T-cell (primary cell): Measurements from ENCODE around the gene IFNL2. TPM values are rescaled to one million over a fixed set of nuclear protein-coding genes. Genes with fewer than 3 reads are reported as not detected.

Source experiments
- ATAC-seq, 4 experiments: fragments of 200-7000 bp in 3 of 4; fragments of 150-1000 bp in 1 of 4; cut with Tn5 transposase; replicated peaks in 1 of 4; 1 replicate in 3 of 4; 2 replicates in 1 of 4; pipeline ENCODE4 v1.10.0; 2021; ENCODE audit warnings: moderate library complexity in 3 of 4, mild to moderate bottlenecking in 2 of 4, moderate number of reproducible peaks in 1 of 4
- CTCF ChIA-PET, 2 donors: fragments of 300-600 bp; sonication (Branson Sonifier 250); formaldehyde crosslinking; loops; one replicate each; lab custom pipeline; 2022; ENCODE audit warnings: antibody characterized with exemption in 2 of 2; lab: Charles Lee
- POLR2A ChIA-PET, 2 donors: fragments of 300-600 bp; sonication (Branson Sonifier 250); formaldehyde crosslinking; loops; one replicate each; lab custom pipeline; 2022; ENCODE audit warnings: antibody characterized with exemption in 2 of 2; lab: Charles Lee
- DNase-seq, 35 experiments: peaks; one replicate each; pipeline versions ENCODE4 v3.0.0 to v3.0.0-alpha.2; 2013 to 2023
- H3K27ac ChIP-seq: one replicate; pipeline ENCODE4 v1.5.1; 2013; ENCODE audit warnings: low read length
- H3K27me3 ChIP-seq, 2 experiments: replicated peaks in 1 of 2; 1 replicate in 1 of 2; 2 replicates in 1 of 2; pipeline versions ENCODE4 v1.6.1 to v1.7.0; 2013; ENCODE audit warnings: low read length in 1 of 2, mixed read lengths in 1 of 2; ENCODE audit not compliant: control insufficient read depth in 2 of 2, insufficient read depth in 2 of 2; ENCODE audit errors: extremely low read depth in 1 of 2
- H3K36me3 ChIP-seq, 2 donors: 1 replicate in 1 of 2; 2 replicates in 1 of 2; pipeline versions ENCODE4 v1.6.1 to v1.7.0; 2013; ENCODE audit warnings: low read length in 1 of 2; ENCODE audit not compliant: control insufficient read depth in 2 of 2, insufficient read depth in 1 of 2; ENCODE audit errors: extremely low read depth in 1 of 2
- H3K4me1 ChIP-seq, 2 experiments: 1 replicate in 1 of 2; 2 replicates in 1 of 2; pipeline versions ENCODE4 v1.6.1 to v1.7.0; 2013; ENCODE audit warnings: low read length in 2 of 2, mixed read lengths in 1 of 2; ENCODE audit not compliant: insufficient read depth in 2 of 2, control insufficient read depth in 1 of 2; ENCODE audit errors: extremely low read depth in 1 of 2
- H3K4me3 ChIP-seq, 2 donors: 1 replicate in 1 of 2; 2 replicates in 1 of 2; pipeline versions ENCODE4 v1.5.1 to v1.7.0; 2013; ENCODE audit warnings: mild to moderate bottlenecking in 2 of 2, low read length in 1 of 2, moderate library complexity in 1 of 2; ENCODE audit not compliant: control insufficient read depth in 1 of 2; ENCODE audit errors: extremely low read depth in 1 of 2
- H3K9me3 ChIP-seq: 2 replicates; pipeline ENCODE4 v1.7.0; 2013
- H3K27ac Mint-ChIP-seq, 2 donors: one replicate each; pipeline ENCODE4 v1.8.0; 2020 to 2021; ENCODE audit warnings: mild to moderate bottlenecking in 2 of 2, mixed read lengths in 2 of 2
- H3K27me3 Mint-ChIP-seq, 2 donors: one replicate each; pipeline ENCODE4 v1.8.0; 2021 to 2022; ENCODE audit warnings: mixed read lengths in 2 of 2
- H3K36me3 Mint-ChIP-seq: one replicate; pipeline ENCODE4 v1.8.0; 2021; ENCODE audit warnings: mixed read lengths
- H3K4me1 Mint-ChIP-seq, 3 donors: one replicate each; pipeline ENCODE4 v1.8.0; 2020 to 2022; ENCODE audit warnings: mixed read lengths in 3 of 3, mild to moderate bottlenecking in 1 of 3
- H3K4me3 Mint-ChIP-seq, 3 donors: one replicate each; pipeline ENCODE4 v1.8.0; 2020 to 2022; ENCODE audit warnings: mild to moderate bottlenecking in 3 of 3, mixed read lengths in 3 of 3, moderate library complexity in 3 of 3
- H3K9me3 Mint-ChIP-seq, 3 donors: one replicate each; pipeline ENCODE4 v1.8.0; 2020 to 2022; ENCODE audit warnings: mixed read lengths in 3 of 3
- WGBS: methylation state at CpG from one replicate; pipeline ENCODE4 v1.1.5; 2013; ENCODE audit warnings: missing lambda C conversion rate; ENCODE audit not compliant: insufficient coverage; 5-methylcytosine and 5-hydroxymethylcytosine counted together
- total RNA-seq, 35 experiments: library from RNA in 6 of 35; stranded (reverse) in 6 of 35; fragments of 120-200 nt in 1 of 35; gene quantifications; one replicate each; pipeline versions ENCODE4 v1.2.1 to v1.2.4 and lab custom pipeline; 2013 to 2026

Gene IFNL2
- total RNA-seq, 5 donors from 2014 or later (not counting 1 experiment from before 2014, with no cell fraction given), result not detected

GRCh38 chr19:39251081-39251480 lies 17.1 kb upstream of the IFNL2 start:
- Histone ChIP-seq H3K27ac (no peak overlapping the region), H3K4me1 (peaks cover 0 to 12% of the 10 kb centered on the region in 2 experiments), H3K27me3 (peaks cover 0 to 33% of the 10 kb centered on the region in 2 experiments), H3K9me3 (no peaks in the 10 kb centered on the region), H3K4me3 (no peak overlapping the region), H3K36me3 (no peaks in the 10 kb centered on the region)
- Mint-ChIP-seq H3K4me1 (peaks cover 2 to 12% (median 4%) of the 10 kb centered on the region in 3 donors), H3K36me3 (no peaks in the 10 kb centered on the region), H3K9me3 (no peaks in the 10 kb centered on the region), H3K27me3 (peaks cover 0 to 12% of the 10 kb centered on the region in 2 donors), H3K4me3 (no peak overlapping the region), H3K27ac (no peak overlapping the region)
- 67% methylated on average over 1 of the region's 5 CpGs for WGBS
- no peak for DNase-seq
- POLR2A ChIA-PET, result interaction anchor here in 1 of 2 donors (0.6 kb wide), 1 partner anchor 289 kb away, joined by 3 read pairs; no protein-coding TSS in a partner anchor
- ATAC-seq, result no peak
- CTCF ChIA-PET, result no interaction called here

- Mint-ChIP-seq H3K36me3 (no peaks in the 10 kb centered on the region), H3K27me3 (peaks cover 0 to 11% of the 10 kb centered on the region in 2 donors), H3K4me3 (no peak overlapping the region), H3K4me1 (peaks cover 2 to 12% (median 4%) of the 10 kb centered on the region in 3 donors), H3K27ac (no peak overlapping the region), H3K9me3 (no peaks in the 10 kb centered on the region)
- Histone ChIP-seq H3K27me3 (peaks cover 0 to 32% of the 10 kb centered on the region in 2 experiments), H3K4me3 (no peak overlapping the region), H3K36me3 (no peaks in the 10 kb centered on the region), H3K9me3 (no peaks in the 10 kb centered on the region), H3K4me1 (peaks cover 0 to 12% of the 10 kb centered on the region in 2 experiments), H3K27ac (no peak overlapping the region)
- DNase-seq, result no peak
- CTCF ChIA-PET, result interaction anchor here in 1 of 2 donors (0.6 kb wide), 1 partner anchor 1698 kb away, joined by 3 read pairs; no protein-coding TSS in a partner anchor
- ATAC-seq, result no peak
- 42% methylated on average over 2 of the region's 3 CpGs for WGBS
- POLR2A ChIA-PET, result interaction anchor here in 1 of 2 donors (0.6 kb wide), 1 partner anchor 290 kb away, joined by 3 read pairs; no protein-coding TSS in a partner anchor
Measured at GRCh38 chr19:39251846-39252245, 16.4 kb upstream of the IFNL2 start.

GRCh38 chr19:39252458-39252857 lies 15.7 kb upstream of the IFNL2 start:
- no peaks in the 10 kb centered on the region for H3K9me3 ChIP-seq
- ChIA-PET CTCF (interaction anchor here in 1 of 2 donors (0.6 kb wide), 1 partner anchor 1697 kb away, joined by 3 read pairs; no protein-coding TSS in a partner anchor), POLR2A (no interaction called here)
- Mint-ChIP-seq H3K27ac (no peak overlapping the region), H3K4me1 (peaks cover 0 to 12% (median 2%) of the 10 kb centered on the region in 3 donors), H3K36me3 (no peaks in the 10 kb centered on the region), H3K9me3 (no peaks in the 10 kb centered on the region), H3K27me3 (peaks cover 0 to 9% of the 10 kb centered on the region in 2 donors), H3K4me3 (no peak overlapping the region)
- peaks cover 0 to 26% of the 10 kb centered on the region in 2 experiments for H3K27me3 ChIP-seq
- H3K4me3 ChIP-seq, result no peak overlapping the region
- ATAC-seq (no peak), DNase-seq (no peak)
- H3K36me3 ChIP-seq, result no peaks in the 10 kb centered on the region
- 47% methylated on average over 2 of the region's 3 CpGs for WGBS
- H3K4me1 ChIP-seq, result peaks cover 0 to 5% of the 10 kb centered on the region in 2 experiments
- no peak overlapping the region for H3K27ac ChIP-seq

GRCh38 chr19:39253374-39254149 lies 14.6 kb upstream of the IFNL2 start:
- DNase-seq, result no peak
- Mint-ChIP-seq H3K4me3 (no peak overlapping the region), H3K27ac (no peak overlapping the region), H3K36me3 (no peaks in the 10 kb centered on the region), H3K9me3 (no peaks in the 10 kb centered on the region), H3K4me1 (peaks cover 3 to 12% (median 7%) of the 10 kb centered on the region in 3 donors), H3K27me3 (peaks cover 0 to 9% of the 10 kb centered on the region in 2 donors)
- H3K27ac ChIP-seq, result no peak overlapping the region
- H3K27me3 ChIP-seq, result peaks cover 0 to 16% of the 10 kb centered on the region in 2 experiments
- no peaks in the 10 kb centered on the region for H3K9me3 ChIP-seq
- no peak for ATAC-seq
- H3K4me3 ChIP-seq, result no peak overlapping the region
- ChIA-PET CTCF (no interaction called here), POLR2A (no interaction called here)
- H3K4me1 ChIP-seq, result peaks cover 0 to 4% of the 10 kb centered on the region in 2 experiments
- no peaks in the 10 kb centered on the region for H3K36me3 ChIP-seq
- WGBS, result 100% methylated on average over 2 of the region's 8 CpGs

GRCh38 chr19:39254531-39255345 lies 13.5 kb upstream of the IFNL2 start:
- Histone ChIP-seq H3K36me3 (no peaks in the 10 kb centered on the region), H3K9me3 (no peaks in the 10 kb centered on the region), H3K4me3 (no peak overlapping the region), H3K27ac (no peak overlapping the region), H3K4me1 (peaks cover 0 to 4% of the 10 kb centered on the region in 2 experiments), H3K27me3 (peaks cover 0 to 12% of the 10 kb centered on the region in 2 experiments)
- H3K9me3 Mint-ChIP-seq, result no peaks in the 10 kb centered on the region
- ChIA-PET POLR2A (interaction anchor here in 1 of 2 donors (0.7 kb wide), 1 partner anchor 8 kb away, joined by 6 read pairs; no protein-coding TSS in a partner anchor), CTCF (no interaction called here)
- H3K4me1 Mint-ChIP-seq, result peaks cover 3 to 12% (median 7%) of the 10 kb centered on the region in 3 donors
- DNase-seq, result no peak
- peaks cover 0 to 5% of the 10 kb centered on the region in 2 donors for H3K27me3 Mint-ChIP-seq
- H3K27ac Mint-ChIP-seq, result no peak overlapping the region
- no peak overlapping the region for H3K4me3 Mint-ChIP-seq
- no peak for ATAC-seq
- 85% methylated on average over 26 of the region's 29 CpGs for WGBS
- no peaks in the 10 kb centered on the region for H3K36me3 Mint-ChIP-seq

GRCh38 chr19:39257227-39257626 lies 11.0 kb upstream of the IFNL2 start:
- WGBS, result no CpG with 5 or more reads among the region's 4 CpGs
- Mint-ChIP-seq H3K4me3 (no peak overlapping the region), H3K27me3 (peaks cover 7 to 22% of the 10 kb centered on the region in 2 donors), H3K4me1 (peaks cover 3 to 6% (median 6%) of the 10 kb centered on the region in 3 donors), H3K9me3 (no peaks in the 10 kb centered on the region), H3K27ac (no peak overlapping the region), H3K36me3 (no peaks in the 10 kb centered on the region)
- CTCF ChIA-PET, result no interaction called here
- no peak overlapping the region for H3K27ac ChIP-seq
- no peak overlapping the region for H3K4me3 ChIP-seq
- POLR2A ChIA-PET, result no interaction called here
- no peak for DNase-seq
- peaks cover 0 to 4% of the 10 kb centered on the region in 2 experiments for H3K4me1 ChIP-seq
- no peak for ATAC-seq
- H3K36me3 ChIP-seq, result no peaks in the 10 kb centered on the region
- peaks cover 0 to 24% of the 10 kb centered on the region in 2 experiments for H3K27me3 ChIP-seq
- no peaks in the 10 kb centered on the region for H3K9me3 ChIP-seq
